TTC549 (cell line): Measurements from ENCODE around the gene COMMD1.
"Not testable (repeated sequence)": the region's sequence is repeated elsewhere in the genome, so short reads cannot be mapped to it uniquely, and the experiment has no call there.

Source experiments
- FAIRE-seq: peaks from 2 replicates; lab custom pipeline; 2012; peaks lifted over from hg19 to GRCh38; lab: Jason Lieb, UNC

COMMD1 gene

DNA sequence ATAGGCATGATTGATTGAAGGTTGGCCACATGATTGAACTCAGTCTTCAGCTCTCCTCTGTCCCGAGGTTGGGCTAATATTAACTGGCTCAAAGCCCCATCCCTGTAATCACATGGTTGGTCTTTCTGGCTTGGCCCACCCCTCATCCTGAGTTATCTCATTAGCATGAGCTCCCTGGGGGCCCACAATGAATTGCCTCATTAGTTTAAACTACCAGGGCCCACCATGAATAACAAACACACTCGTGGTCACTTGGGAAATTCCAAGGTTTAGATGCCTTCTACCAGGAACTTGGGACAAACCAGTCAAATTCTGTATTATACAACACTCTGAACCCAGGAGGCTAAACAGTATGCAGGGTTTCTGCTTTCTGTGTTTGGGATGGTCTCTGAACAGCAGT lies 168.8 kb downstream of the COMMD1 start:
- FAIRE-seq, result no peak

DNA sequence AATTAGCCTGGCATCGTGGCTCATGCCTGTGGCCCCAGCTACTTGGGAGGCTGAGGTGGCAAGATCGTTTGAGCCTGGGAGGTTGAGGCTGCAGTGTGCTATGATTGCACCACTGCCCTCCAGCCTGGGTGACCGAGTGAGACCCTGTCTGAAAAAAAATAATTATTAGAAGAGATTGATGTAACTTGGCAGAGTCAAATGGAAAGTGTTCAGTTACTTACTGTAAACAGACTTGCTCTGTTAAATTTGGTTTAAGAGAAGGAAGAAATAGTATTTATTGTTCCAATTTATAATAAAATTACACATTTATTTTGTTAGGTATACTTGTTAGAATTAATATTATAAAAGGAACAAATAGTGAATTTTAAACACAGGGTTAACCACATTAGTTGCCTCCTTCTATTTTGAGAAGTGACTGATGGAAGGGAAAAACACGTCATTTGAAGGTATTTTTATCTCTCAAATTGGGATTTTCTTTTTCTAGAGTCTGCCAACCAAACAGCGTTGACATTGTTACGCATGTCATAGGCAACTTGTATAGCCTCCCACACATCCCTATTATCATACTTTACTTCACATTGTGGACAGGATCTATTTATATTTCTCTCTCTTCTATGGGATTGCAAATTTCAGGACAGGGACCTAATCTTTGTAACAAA lies 171.6 kb downstream of the COMMD1 start:
- FAIRE-seq, result no peak

DNA sequence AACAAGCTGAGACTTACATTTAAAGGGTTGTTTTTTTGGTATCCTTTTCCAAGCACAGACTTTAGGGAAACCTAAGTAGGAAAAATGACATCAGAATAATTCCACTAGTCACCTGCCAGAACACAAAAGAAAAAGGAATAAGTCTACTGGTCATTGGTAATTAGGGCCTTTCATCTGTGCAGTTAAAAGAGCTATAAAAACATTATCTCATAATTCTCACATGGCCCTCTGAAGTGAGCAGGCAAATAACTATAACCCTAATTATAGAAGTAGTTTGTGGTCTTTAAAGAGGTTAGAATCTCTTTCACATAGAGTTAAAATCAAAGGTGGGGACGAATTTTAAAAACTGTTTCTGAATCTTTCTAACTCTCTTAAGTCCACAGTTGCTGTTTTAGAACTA lies 179.3 kb downstream of the COMMD1 start:
- no peak for FAIRE-seq

DNA sequence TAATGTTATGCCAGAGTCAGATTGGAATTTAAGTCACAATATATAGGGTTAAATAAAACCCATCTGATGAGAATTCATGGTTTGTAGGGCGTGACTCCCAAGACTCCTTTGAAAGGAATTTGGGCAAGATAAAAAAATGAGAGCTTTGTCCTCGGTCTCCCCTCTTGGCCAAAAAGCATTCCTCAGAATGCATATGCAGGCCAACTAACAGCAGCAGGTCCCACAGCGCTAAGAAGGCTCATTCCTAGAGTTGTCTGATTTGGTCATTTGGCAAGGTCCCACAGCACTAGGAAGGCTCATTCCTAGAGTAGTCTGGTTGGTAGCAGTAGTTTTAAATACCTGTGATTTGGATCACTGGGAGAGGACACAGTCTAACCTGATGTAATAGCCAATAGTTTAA lies 184.2 kb downstream of the COMMD1 start:
- no peak for FAIRE-seq

DNA sequence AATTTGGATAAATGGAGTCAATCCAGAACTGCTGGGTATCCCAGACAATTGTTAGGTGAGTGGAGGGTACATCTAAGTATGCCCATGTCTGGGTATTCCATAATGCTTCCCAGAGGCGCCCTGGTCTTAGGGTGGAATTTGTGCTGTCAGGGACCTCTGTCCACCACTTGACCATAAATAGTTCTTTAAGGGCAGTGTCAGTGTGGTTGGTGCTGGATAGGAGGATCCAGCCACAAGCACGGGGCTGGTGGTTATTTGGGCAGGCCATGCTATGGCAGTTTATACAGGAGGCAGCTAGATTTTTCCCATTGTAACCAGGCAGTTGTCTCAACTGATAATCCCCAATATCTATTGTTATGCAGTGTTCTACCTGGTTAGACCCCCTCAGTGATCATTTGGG lies 186.0 kb downstream of the COMMD1 start:
- no peak for FAIRE-seq

DNA sequence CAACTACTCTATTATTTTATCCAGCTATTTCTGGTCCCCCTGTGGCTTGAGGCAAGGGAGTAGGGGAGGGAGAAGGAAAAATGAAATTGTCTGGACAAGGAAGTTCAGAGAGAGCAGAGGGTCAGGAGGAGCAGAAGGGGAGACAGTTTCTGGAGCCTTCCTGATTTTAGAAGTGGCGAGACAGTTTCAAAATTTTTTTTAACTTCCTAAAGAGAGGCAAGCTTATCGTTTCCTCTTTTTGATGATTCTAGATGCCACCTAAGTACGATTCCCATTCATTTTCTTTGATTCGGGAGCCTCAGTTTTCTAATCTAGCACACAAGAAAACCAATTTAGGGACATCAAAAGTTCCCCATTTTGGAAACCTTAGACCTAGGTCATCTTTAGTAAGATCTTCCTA lies 193.6 kb downstream of the COMMD1 start:
- no peak for FAIRE-seq

DNA sequence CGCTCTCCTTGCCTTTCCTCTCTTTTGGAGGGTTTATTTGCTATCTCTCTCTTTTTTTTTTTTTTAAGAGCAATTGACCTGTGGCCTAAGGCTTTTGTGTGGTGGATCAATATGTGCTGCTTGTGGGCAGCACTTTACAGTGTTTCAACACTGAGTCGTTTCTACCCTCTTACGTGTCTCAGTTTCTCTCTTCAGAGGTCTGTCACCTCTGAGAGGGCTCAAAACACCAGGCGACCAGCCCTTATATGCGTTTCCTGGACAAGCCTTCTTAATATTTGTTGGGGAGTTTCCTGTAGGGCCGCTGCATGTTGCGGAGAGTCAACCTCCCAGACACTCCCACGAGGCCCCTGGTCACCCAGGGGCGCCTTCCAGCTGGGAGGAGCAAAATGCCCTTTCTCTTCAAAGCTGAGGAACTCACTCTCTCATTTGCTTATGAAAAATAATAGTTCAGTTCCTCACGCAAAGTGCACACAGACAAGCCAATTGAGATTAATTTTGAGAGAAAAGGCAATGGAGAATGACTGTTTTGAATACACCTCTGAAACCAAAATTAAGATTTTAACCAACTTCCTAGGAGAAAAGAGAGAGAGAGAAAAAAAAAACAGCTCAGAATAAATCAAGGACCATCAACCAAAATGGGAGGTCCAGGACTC lies 194.2 kb downstream of the COMMD1 start:
- no peak for FAIRE-seq

DNA sequence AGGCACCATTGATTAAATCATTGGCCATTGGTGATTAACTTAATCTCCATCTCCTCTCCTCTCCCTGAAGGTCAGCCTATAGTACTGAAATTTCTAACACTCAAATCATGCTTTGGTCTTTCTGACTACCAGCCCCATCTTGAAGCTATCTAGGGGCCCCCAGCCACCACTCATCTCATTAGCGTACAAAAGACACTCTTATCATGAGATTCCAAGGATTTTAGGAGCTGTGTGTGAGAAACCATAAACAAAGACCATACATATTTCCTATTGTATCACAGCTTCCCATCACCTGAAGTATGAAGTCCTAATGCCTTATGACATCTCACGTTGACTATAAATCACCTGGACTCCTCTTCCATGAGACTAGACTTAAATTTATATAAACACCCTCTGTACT lies 196.4 kb downstream of the COMMD1 start:
- FAIRE-seq, result no peak

DNA sequence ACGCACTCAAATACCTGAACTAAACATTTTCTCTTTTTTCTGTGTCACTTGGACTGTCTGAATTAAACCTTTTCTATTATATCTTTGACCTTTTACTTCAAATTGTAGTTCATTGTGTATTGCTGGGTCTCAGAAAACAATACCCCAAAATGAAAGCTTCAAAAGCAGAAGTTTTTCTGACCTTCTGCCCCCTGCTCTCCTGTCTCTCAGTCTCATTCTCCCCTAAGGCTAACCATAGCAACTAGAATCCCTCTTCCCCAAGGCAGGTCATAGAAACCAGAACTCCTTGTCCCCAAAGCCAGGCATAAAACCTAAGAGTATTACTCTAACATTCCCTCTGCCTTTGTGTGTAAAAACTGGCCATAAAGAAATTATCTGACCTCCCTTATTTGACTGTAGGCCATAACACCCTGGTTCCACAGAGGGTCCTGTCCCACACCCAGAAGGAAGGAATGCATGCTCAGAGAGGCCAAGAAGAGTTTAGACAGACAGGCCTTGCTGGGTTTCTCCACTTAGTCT lies 197.0 kb downstream of the COMMD1 start:
- no peak for FAIRE-seq

DNA sequence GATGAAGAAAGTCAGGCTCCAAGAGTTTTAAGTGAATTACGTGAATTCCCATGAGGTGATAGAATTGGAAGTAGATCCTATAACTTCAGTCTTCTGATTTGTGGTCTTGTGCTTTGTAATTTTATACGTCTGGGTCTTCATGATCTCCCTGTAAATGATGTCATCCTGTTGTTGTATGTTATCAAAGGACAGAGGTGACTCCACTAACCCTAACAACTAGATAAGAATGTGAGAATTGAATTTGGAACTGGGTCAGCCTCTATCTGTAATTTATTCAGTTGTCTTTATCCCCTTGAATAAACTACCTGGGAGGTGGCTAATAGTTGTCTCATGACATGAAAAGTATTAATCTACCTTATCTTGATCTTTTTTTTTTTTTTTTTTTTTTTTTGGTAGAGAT lies 204.1 kb downstream of the COMMD1 start:
- FAIRE-seq, result no peak

DNA sequence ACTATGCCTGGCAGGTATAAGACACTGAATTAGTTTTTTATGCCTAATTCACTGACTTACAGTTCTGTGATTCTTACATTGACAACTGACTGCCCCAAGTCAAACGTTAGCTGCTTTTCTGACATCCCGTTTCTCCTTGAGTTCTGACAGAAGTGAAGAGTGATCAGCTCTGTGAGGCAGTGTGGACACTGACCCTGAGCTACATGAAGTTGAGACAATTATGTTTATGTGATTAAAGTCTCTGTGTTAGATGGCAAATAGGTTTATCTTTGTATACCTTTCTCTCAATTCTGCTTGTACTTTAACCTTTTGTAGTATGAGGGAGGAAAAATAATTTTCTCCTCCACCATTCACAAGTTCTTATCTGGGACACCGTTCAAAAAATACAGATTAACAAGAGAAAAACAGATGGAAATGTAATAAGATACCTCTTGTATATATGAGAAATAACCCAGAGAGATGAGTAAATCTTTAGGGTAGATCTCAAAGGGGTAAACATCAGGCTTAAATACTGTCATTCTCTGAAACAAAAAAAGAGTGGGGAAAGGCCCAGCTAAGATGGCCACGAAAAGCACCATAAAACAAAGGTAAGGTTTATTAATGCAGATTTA lies 205.0 kb downstream of the COMMD1 start:
- no peak for FAIRE-seq

DNA sequence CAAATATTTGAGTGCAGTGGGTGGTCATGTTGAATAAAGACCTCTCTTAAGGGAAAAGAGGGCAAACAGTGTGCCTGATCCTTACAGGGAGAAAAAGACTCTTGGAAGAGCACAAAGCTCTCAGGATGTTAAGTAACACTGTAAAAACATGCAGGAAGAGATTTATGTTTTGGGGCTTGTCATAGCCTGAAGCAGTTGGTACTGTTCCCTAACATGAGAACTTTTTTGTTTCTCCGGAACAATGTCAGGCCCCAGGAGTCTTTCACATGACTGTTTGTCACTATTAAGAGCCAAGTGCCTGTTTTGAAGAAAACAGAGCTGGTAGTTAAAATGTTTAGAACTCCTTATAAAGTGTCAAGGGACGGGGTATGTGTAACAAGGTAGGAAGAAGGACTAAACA lies 206.7 kb downstream of the COMMD1 start:
- FAIRE-seq, result no peak

DNA sequence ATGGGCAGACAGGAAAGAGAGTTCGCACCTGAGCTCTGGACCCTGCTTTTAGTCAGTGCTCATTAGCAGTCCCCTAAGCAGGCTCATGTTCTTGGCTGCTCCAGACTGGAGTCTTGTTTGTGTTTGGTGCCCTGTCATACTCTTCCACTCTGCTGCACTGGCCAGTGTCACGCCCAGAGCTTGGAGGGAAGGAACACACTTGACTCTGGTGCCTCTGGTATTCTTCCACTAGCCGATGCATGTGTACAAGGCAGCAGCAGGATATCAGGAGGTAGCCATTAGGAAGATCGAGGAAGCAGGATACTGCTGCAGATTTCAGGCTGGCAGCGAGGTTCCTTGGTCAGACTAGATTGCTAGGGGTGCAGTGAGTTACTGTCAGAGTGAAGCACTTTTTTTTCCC lies 209.1 kb downstream of the COMMD1 start:
- no peak for FAIRE-seq

DNA sequence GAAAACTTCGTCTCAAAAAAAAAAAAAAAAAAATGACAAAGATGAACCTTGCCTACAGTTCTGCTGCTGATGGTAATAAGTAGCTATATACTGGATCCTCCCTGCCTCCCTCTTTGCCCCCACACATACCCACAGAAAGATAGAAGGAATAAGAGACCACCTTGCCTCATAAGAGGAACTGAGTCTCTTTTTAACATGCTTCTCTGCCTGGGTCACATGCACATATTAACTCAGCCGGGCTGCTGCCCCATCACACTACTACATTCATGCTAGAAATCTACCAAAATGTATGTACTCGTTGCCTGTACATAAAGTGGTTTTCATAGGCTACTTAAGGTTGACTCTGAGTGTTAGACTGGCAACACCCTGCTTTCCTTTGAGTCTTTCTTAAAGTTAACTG lies 211.5 kb downstream of the COMMD1 start:
- FAIRE-seq, result no peak

DNA sequence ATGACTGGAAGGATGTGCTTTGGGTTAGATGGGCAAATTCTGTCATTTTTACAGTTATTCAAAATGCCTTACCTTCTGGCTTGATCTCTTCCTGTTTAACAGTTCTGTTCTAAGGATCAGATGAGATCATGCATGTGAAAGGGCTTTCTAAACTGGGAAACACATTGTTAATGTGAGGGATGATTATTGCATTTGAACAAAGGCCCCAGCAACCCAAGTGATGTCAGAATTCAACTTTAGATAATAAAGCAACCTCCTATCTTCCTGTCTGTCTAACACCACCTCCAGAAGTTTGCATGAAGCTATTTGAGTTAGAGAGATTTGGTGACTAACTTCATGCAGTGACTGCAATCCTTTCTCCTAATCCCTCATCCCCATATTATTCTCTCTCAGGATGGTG lies 212.7 kb downstream of the COMMD1 start:
- FAIRE-seq, result no peak

DNA sequence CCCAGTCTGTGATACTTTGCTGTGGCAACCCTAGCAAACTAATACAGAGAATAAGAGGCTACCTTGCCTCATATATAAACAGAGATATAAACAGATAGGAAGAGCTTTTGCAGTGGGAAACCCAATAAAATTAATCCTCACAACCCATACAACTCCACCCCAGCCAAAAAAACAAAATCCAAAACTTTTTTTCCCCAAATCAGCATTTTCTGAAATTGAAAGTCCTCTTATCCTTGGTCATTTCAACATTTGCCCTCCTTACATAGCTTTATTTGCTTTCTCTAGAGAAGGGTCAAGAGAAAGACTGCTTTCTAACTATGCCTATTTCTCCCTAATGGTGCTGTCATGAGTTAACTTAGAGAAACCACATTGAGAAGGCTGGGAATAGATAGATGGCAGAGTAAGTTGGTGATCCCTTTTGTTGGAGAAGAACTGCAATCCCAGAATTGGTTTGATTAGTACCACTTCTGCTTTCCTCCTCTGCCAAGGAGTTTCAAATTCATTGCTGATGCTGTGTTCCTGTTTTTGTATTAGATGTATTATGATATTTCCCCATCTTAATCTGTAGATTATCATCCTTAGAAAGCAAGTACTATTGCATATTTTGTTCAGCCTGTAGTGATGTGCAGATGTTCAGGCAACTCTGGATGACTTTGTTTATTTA lies 214.0 kb downstream of the COMMD1 start:
- FAIRE-seq, result no peak

DNA sequence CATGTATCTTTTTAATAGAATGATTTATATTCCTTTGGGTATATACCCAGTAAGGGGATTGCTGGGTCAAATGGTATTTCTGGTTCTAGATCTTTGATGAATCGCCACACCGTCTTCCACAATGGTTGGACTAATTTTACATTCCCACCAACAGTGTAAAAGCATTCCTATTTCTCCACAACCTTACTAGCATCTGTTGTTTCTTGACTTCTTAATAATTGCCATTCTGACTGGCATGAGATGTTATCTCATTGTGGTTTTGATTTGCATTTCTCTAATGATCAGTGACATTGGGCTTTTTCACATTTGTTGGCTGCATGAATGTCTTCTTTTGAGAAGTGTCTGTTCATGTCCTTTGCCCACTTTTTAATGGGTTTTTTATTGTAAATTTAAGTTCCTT lies 220.8 kb downstream of the COMMD1 start:
- not testable (repeated sequence) for FAIRE-seq

DNA sequence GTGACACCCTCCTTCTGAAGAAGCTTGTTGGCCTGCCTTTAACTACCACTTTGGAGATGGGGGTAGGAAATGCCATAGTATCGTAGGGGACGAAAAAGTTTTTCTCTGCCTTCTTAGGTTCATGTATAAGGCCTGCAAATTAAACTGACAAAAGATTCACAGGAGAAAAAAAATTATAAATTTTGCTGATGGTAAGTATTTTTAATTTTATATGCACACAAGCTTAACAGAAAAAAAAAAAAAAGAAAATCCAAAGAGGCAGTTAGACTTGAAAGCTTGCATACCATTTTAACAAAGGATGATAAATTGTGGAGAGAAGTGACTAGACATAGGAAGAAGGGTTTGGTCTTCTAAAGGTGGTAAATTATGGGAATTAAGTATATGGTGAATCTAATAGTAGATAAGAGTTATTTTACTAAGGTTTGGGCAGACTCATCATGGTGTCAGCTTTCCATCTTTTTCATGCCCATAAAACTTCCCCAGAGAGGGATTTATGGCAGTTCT lies 227.9 kb downstream of the COMMD1 start:
- FAIRE-seq, result no peak

DNA sequence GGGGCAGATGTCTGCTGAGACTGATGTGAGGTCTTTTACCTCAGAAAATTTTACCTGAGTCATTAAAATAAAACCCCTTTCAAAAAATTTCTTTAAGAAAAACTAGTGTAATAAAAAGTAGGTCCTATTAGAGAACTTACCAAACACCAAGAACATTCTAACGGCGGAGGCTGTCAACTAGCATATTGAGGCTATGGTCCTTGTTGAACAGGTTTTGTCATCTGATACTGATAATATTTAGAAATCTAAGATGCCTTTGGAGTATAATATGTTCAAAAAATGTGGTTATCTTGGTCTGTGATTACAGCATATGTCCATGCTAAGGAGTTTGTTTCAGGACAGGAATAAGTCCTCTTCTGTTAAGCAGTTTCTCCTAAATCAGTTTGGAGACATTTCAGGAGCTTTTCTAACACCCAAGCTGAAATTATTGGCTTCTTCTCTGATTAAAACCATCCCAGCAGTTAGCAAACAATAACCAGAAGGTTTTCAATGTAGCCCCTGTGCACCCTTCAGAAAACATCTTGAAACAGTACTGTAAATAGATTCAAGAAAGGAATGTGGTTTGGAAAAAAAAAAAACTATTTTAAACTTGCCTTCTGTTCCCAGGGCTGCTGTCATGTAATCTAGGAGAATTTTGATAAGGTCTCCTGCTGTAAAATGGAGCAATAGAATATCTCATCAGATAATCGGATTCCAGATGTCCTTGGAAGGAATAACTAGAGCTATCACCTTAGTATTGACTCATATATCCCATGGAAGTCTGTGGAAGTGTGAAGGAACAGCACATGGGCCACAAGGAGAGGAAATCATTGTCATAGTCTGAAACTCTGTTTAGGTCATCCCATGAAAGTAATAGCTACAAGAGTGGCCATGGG lies 231.7 kb downstream of the COMMD1 start:
- no peak for FAIRE-seq

DNA sequence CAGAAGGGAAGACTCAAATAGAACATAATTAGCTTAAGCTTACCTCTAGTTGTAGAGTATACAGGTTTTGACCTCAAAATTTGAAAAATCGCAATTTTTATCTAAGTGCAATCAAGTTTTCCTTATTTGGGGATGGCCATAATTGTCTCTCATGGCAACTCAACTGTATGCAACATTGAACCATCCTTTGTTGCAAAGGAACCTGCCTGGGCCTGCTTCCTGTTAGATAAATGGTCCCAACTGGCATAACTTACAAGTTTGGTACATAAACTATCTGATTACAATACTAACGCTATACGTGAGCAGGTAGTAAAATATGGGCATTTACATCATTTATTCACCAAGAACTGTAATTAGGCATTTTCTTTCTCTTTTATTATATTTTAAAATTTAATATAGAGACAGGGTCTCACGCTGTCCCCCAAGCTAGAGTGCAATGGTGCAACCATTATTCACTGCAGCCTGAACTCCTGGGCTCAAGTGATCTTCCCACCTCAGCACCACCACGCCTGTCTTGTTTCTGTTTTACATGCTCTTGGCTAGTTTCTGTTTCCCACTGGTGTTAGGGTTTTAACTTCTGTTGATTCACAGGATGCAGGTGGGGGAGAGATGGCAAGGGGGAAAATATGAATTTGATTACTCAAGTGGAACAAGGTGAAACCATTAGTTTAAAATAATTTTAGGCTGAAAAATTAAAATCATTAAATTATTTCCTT lies 235.1 kb downstream of the COMMD1 start:
- FAIRE-seq, result no peak

DNA sequence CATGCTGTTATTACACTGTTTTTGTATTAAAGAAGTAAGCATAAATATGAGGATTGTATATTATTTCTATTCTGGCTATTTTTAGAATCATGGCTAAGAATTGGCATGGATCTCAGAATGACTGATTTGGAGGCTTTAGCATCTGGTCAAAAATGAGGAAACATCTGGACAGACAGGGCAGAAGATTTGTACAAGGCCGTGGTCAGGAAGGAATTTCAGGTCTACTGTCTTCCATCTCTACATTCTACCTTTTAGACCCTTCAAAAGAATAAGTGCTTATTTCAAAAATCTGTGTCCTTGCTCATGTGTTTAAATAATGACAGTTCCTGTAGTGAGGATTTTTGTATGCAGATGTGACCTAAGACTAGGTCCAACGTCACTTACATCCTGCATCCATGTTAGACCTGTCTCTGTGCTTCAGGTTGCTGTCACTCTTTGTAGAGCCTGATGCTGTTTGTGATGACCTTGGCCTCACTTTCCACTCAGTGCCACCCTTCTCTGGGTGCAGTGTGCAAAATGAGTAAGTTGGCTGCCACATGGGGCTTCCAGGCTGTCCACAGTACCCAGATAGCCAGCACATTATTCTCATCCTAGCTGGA lies 235.8 kb downstream of the COMMD1 start:
- no peak for FAIRE-seq
